Measurements from ENCODE around the gene SOX10. TPM values are rescaled to one million over a fixed set of nuclear protein-coding genes. Genes with fewer than 3 reads are reported as not detected.
"Not testable (repeated sequence)": the region's sequence is repeated elsewhere in the genome, so short reads cannot be mapped to it uniquely, and the experiment has no call there.

SOX10 gene
- total RNA-seq, 1 experiment from 2014 or later, result not detected

DNA sequence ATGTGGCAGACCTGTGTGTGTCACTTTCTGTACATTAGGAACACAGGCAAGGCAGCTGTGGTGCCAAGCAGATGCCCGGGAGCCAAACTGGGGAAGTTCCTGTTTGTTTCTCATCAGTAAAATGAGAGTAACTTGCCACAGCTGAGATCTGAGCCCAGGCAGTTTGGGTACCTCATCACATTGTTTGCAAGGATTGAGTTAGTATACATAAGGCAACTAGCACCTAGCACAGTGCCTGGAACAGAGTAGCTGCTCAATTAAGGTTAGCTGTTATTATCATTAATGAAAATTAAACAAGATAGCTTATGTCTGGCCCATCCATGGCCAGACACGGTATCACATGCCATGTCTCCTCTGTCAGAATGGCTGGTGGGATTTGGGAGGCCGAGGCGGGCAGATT is 7.8 kb downstream of the SOX10 start:
- H3K27me3 ChIP-seq (ENCODE audit: control insufficient read depth, insufficient read depth, low read length), result no peaks in the 10 kb centered on the region
- ATAC-seq, result no peak
- no peaks in the 10 kb centered on the region for H3K4me1 ChIP-seq (ENCODE audit: control insufficient read depth, insufficient read depth, low read length)
- no peak for DNase-seq (ENCODE audit: low read depth, low spot score)
- H3K36me3 ChIP-seq (ENCODE audit: control insufficient read depth, insufficient read depth, low read length), result no peaks in the 10 kb centered on the region
- CTCF ChIA-PET, result no interaction called here
- in situ Hi-C loops (cut with HindIII; ENCODE audit: low pct_unique_long_range_greater_than_20kb, low sequenced_read_pairs), result no loop called here
- H3K4me3 ChIP-seq (ENCODE audit: low read depth in 2 of 2, low read length in 2 of 2), result no peak overlapping the region
- H3K27ac ChIP-seq (ENCODE audit: low read length), result no peak overlapping the region
- TF ChIP-seq POLR2AphosphoS5 (IDR thresholded peaks at IDR 0.05; ENCODE audit: low read depth, low read length) (no peak), SIN3A (IDR thresholded peaks at IDR 0.05; ENCODE audit: borderline replicate concordance, insufficient read depth, low read depth, low read length) (no peak), TCF7L2 (IDR thresholded peaks at IDR 0.05; ENCODE audit: low read depth, low read length) (no peak)
- TF ChIP-seq, protein P1, sequence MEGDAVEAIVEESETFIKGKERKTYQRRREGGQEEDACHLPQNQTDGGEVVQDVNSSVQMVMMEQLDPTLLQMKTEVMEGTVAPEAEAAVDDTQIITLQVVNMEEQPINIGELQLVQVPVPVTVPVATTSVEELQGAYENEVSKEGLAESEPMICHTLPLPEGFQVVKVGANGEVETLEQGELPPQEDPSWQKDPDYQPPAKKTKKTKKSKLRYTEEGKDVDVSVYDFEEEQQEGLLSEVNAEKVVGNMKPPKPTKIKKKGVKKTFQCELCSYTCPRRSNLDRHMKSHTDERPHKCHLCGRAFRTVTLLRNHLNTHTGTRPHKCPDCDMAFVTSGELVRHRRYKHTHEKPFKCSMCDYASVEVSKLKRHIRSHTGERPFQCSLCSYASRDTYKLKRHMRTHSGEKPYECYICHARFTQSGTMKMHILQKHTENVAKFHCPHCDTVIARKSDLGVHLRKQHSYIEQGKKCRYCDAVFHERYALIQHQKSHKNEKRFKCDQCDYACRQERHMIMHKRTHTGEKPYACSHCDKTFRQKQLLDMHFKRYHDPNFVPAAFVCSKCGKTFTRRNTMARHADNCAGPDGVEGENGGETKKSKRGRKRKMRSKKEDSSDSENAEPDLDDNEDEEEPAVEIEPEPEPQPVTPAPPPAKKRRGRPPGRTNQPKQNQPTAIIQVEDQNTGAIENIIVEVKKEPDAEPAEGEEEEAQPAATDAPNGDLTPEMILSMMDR (IDR thresholded peaks at IDR 0.05), result no peak
- TF ChIP-seq, protein P2, sequence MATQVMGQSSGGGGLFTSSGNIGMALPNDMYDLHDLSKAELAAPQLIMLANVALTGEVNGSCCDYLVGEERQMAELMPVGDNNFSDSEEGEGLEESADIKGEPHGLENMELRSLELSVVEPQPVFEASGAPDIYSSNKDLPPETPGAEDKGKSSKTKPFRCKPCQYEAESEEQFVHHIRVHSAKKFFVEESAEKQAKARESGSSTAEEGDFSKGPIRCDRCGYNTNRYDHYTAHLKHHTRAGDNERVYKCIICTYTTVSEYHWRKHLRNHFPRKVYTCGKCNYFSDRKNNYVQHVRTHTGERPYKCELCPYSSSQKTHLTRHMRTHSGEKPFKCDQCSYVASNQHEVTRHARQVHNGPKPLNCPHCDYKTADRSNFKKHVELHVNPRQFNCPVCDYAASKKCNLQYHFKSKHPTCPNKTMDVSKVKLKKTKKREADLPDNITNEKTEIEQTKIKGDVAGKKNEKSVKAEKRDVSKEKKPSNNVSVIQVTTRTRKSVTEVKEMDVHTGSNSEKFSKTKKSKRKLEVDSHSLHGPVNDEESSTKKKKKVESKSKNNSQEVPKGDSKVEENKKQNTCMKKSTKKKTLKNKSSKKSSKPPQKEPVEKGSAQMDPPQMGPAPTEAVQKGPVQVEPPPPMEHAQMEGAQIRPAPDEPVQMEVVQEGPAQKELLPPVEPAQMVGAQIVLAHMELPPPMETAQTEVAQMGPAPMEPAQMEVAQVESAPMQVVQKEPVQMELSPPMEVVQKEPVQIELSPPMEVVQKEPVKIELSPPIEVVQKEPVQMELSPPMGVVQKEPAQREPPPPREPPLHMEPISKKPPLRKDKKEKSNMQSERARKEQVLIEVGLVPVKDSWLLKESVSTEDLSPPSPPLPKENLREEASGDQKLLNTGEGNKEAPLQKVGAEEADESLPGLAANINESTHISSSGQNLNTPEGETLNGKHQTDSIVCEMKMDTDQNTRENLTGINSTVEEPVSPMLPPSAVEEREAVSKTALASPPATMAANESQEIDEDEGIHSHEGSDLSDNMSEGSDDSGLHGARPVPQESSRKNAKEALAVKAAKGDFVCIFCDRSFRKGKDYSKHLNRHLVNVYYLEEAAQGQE (IDR thresholded peaks at IDR 0.05; ENCODE audit: insufficient read depth in 1 of 2, low read depth in 2 of 2, low read length in 1 of 2), result no peak
- intact Hi-C loops (cut with micrococcal nuclease; ENCODE audit: unreplicated experiment), result no loop called here
- POLR2A ChIA-PET, result no interaction called here
- no TSS peak for BruUV-seq (replicated peaks)
- H3K9me3 ChIP-seq (ENCODE audit: control insufficient read depth, insufficient read depth, low read depth, low read length), result no peaks in the 10 kb centered on the region

DNA sequence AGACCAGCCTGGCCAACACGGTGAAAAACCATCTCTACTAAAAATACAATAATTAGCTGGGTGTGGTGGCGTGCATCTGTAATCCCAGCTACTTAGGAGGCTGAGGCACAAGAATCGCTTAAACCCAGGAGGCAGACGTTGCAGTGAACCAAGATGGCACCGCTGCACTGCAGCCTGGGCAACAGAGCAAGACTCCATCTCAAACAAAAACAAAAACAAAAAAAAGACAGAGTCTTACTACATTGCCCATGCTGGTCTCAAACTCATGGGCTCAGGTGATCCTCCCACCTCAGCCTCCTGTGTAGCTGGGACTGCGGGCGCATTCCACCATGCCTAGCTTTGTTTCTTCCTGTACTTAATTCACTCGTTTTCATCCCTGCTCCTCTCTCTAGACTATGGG is 8.3 kb downstream of the SOX10 start:
- ATAC-seq; H3K4me1 ChIP-seq (ENCODE audit: control insufficient read depth, insufficient read depth, low read length); H3K36me3 ChIP-seq (ENCODE audit: control insufficient read depth, insufficient read depth, low read length); BruUV-seq (replicated peaks); CTCF ChIA-PET; in situ Hi-C loops (cut with HindIII; ENCODE audit: low pct_unique_long_range_greater_than_20kb, low sequenced_read_pairs); intact Hi-C loops (cut with micrococcal nuclease; ENCODE audit: unreplicated experiment); H3K9me3 ChIP-seq (ENCODE audit: control insufficient read depth, insufficient read depth, low read depth, low read length); H3K27ac ChIP-seq (ENCODE audit: low read length); DNase-seq (ENCODE audit: low read depth, low spot score); POLR2A ChIA-PET; H3K27me3 ChIP-seq (ENCODE audit: control insufficient read depth, insufficient read depth, low read length); H3K4me3 ChIP-seq (ENCODE audit: low read depth in 2 of 2, low read length in 2 of 2): not testable (repeated sequence)

DNA sequence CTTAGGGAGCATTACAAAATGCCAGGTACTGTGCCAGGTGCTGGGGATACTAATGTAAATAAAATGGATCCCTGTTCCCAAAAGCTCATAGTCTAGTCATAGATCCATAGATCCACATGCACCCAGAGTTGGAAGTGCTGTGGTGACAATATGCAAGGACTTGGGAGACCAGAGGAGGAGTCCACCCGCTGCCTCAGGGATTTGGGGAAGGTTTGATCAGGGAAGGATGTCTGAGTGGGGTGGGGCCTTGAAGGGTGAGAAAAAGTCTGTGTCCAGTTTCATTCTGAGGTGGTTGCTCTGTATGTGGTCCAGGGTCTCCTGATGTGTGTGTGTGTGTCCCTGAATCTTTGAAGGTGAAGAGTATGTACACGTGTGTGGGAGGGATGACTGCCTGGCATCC is 9.2 kb downstream of the SOX10 start:
- Histone ChIP-seq H3K4me1 (ENCODE audit: control insufficient read depth, insufficient read depth, low read length) (no peaks in the 10 kb centered on the region), H3K27ac (ENCODE audit: low read length) (no peak overlapping the region), H3K4me3 (ENCODE audit: low read depth in 2 of 2, low read length in 2 of 2) (no peak overlapping the region), H3K9me3 (ENCODE audit: control insufficient read depth, insufficient read depth, low read depth, low read length) (no peaks in the 10 kb centered on the region), H3K27me3 (ENCODE audit: control insufficient read depth, insufficient read depth, low read length) (no peaks in the 10 kb centered on the region), H3K36me3 (ENCODE audit: control insufficient read depth, insufficient read depth, low read length) (no peaks in the 10 kb centered on the region)
- no peak for DNase-seq (ENCODE audit: low read depth, low spot score)
- CTCF ChIA-PET, result no interaction called here
- intact Hi-C loops (cut with micrococcal nuclease; ENCODE audit: unreplicated experiment) (no loop called here), in situ Hi-C loops (cut with HindIII; ENCODE audit: low pct_unique_long_range_greater_than_20kb, low sequenced_read_pairs) (no loop called here)
- BruUV-seq (replicated peaks), result no TSS peak
- ATAC-seq, result no peak
- TF ChIP-seq SIN3A (IDR thresholded peaks at IDR 0.05; ENCODE audit: borderline replicate concordance, insufficient read depth, low read depth, low read length) (no peak), TCF7L2 (IDR thresholded peaks at IDR 0.05; ENCODE audit: low read depth, low read length) (no peak), POLR2AphosphoS5 (IDR thresholded peaks at IDR 0.05; ENCODE audit: low read depth, low read length) (no peak)
- TF ChIP-seq, protein P1 (IDR thresholded peaks at IDR 0.05), result no peak
- TF ChIP-seq, protein P2 (IDR thresholded peaks at IDR 0.05; ENCODE audit: insufficient read depth in 1 of 2, low read depth in 2 of 2, low read length in 1 of 2), result no peak
- POLR2A ChIA-PET, result no interaction called here

Data from Panc1 (cell line).